Measurements from ENCODE around the gene DSCAM. TPM values are rescaled to one million over a fixed set of nuclear protein-coding genes. Genes with fewer than 3 reads are reported as not detected.
A peak's percentile ranks its signal among the peaks of the same experiment; 100 is the strongest.

The DSCAM gene
- total and polyA plus RNA-seq, 2 experiments from 2014 or later, result 0.07 TPM; not detected in 1

GRCh38 chr21:40516335-40516734 is 330.6 kb downstream of the DSCAM start (continued):
- TF ChIP-seq ZNF462 (CRISPR knock-in tag; IDR thresholded peaks at IDR 0.05) (no peak), JUNB (IDR thresholded peaks at IDR 0.05; ENCODE audit: unreplicated experiment) (no peak), EZH2 (IDR thresholded peaks at IDR 0.05; ENCODE audit: low read depth, unreplicated experiment) (no peak), STAT1 (IDR thresholded peaks at IDR 0.05; ENCODE audit: unreplicated experiment) (no peak), ZNF114 (CRISPR knock-in tag; IDR thresholded peaks at IDR 0.05) (no peak), CREB1 (CRISPR knock-in tag; IDR thresholded peaks at IDR 0.05; ENCODE audit: low read depth) (no peak)

GRCh38 chr21:40512590-40512989 is 334.4 kb downstream of the DSCAM start:
- no peak overlapping the region for H3K27ac Mint-ChIP-seq
- TF ChIP-seq CREB1 (CRISPR knock-in tag; IDR thresholded peaks at IDR 0.05; ENCODE audit: low read depth) (no peak), CTCF (conservative IDR thresholded peaks at IDR 0.05; ENCODE audit: low read depth in 2 of 2) (peak; percentile 66 to 77)
- no peaks in the 10 kb centered on the region for H4K20me1 ChIP-seq (replicated peaks; ENCODE audit: insufficient read depth)
- no peak overlapping the region for H3K4me2 ChIP-seq
- H3K27ac ChIP-seq (ENCODE audit: low read depth), result no peak overlapping the region
- peaks cover 3% of the 10 kb centered on the region; the same call in 1 of the 2 replicates for H3K9me2 ChIP-seq (ENCODE audit: insufficient read depth)
- H3K36me3 Mint-ChIP-seq (ENCODE audit: low read depth), result peaks cover 7% of the 10 kb centered on the region
- H3K4me1 Mint-ChIP-seq, result peaks cover 6% of the 10 kb centered on the region; the same call in 2 of the 3 replicates
- no peaks in the 10 kb centered on the region for H3K27me3 ChIP-seq (ENCODE audit: insufficient read depth)
- H3K4me3 Mint-ChIP-seq, result no peak overlapping the region
- H3F3A ChIP-seq (replicated peaks; ENCODE audit: low read depth), result no peaks in the 10 kb centered on the region
- no peaks in the 10 kb centered on the region for H3K79me2 ChIP-seq (replicated peaks; ENCODE audit: insufficient read depth)
- H3K27me3 Mint-ChIP-seq (ENCODE audit: insufficient read depth, low read depth, poor library complexity), result peaks cover 5% of the 10 kb centered on the region
- H2AFZ ChIP-seq, result no peak overlapping the region
- ATAC-seq (no peak), DNase-seq (ENCODE audit: low spot score) (peak; percentile 48)
- H3K4me3 ChIP-seq, result no peak overlapping the region
- no peaks in the 10 kb centered on the region for H3K4me1 ChIP-seq (ENCODE audit: insufficient read depth)
- H3K36me3 ChIP-seq (ENCODE audit: insufficient read depth), result no peaks in the 10 kb centered on the region
- H3K9me3 Mint-ChIP-seq, result peaks cover 70% of the 10 kb centered on the region

Measured in GM23338 (cell line).